GM11168 (cell line): ENCODE results near the gene GGTA1.
"Not testable (repeated sequence)": the region's sequence is repeated elsewhere in the genome, so short reads cannot be mapped to it uniquely, and the experiment has no call there.

ENCODE experiments used
- in situ Hi-C: fragments of 300-500 bp; cut with MboI; formaldehyde crosslinking; loops from one replicate; pipeline ENCODE4 v1.12.0; 2022; ENCODE audit warnings: low sequenced_read_pairs; ENCODE audit not compliant: unreplicated experiment

Gene GGTA1

GRCh38 chr9:121463026-121463807 is 36.4 kb downstream of the GGTA1 start:
- in situ Hi-C loops: no loop called here

DNA sequence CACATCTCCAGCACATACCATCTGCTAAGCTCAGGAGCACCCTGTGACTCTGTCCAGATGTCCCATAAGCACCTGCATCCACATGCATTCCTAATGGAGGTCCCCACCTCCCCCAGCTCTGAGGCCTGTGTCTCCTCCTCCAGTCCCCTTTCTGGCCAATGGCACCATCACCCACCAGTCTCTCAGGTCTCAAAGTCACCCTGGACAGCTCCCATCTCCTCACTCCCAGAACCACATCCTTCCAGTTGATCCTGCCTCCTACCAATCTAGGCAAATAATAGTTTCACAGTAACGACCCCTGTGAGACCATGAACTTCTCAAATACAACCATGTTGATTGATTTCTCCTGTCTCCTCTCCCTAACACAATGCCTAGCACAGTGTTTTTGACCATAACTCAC is 40.1 kb downstream of the GGTA1 start:
- in situ Hi-C loops: no loop called here

- in situ Hi-C loops: not testable (repeated sequence)
These were observed 41.2 kb downstream of the GGTA1 start for GRCh38 chr9:121458449-121458848.

DNA sequence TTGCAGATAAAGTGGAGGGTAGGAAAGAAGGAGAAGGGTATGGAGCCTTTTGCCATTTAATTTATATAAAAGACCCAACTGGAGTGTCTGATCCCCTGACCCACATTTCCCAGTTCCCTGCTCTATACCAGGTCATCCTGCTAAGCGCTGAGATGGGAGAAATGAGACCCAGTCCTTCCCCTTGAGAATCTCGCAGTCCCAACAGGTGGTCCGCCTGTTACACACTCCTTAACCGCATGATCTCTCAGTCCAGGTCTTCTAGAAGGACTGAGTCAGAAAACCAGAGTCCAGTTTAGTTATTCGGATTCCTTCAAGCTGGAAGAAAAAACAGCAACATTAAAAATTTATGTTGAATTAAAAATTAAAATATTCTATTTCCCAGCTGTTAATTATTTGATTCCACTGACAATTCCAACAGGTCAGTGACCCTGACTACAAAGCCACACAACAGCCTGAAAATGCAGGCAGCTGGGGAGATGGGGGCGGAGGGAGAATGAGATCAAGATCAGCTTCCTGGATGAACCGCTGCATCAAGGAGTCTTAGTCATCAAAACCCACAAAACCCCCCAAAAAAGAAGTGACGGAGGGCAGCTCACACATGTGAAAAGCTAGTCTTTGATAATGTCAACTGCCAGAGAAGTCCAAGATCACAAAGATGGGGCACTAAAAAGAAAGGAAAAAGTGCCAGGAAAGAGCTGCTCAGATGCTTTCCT is 44.0 kb downstream of the GGTA1 start:
- in situ Hi-C loops: no loop called here

DNA sequence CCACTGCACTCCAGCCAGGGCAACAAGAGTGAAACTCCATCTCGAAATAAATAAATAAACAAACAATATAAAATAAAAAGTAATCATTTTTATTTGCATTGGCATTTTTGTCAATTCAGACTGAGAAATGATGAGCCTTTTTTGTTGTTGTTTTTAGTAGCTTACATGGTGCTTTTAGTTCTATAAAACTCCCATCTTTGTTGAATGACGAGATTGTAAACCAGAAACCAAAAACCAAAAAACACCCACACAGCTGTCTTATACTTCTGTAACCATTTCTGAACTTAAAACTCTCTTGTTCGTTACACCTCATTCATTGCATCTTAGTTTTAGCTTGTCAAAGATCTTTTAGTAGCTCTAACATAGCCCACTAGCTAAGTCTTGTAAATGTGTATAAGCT is 44.7 kb downstream of the GGTA1 start:
- in situ Hi-C loops: no loop called here

GRCh38 chr9:121453232-121453892 is 46.3 kb downstream of the GGTA1 start:
- in situ Hi-C loops: no loop called here

- in situ Hi-C loops: no loop called here
These were observed 47.6 kb downstream of the GGTA1 start for GRCh38 chr9:121452085-121452484.

GRCh38 chr9:121451586-121451985 is 48.1 kb downstream of the GGTA1 start:
- in situ Hi-C loops: no loop called here

- in situ Hi-C loops: no loop called here
These were observed 49.4 kb downstream of the GGTA1 start for GRCh38 chr9:121450241-121450640.

- in situ Hi-C loops: no loop called here
These were observed 49.9 kb downstream of the GGTA1 start for GRCh38 chr9:121449786-121450185.

DNA sequence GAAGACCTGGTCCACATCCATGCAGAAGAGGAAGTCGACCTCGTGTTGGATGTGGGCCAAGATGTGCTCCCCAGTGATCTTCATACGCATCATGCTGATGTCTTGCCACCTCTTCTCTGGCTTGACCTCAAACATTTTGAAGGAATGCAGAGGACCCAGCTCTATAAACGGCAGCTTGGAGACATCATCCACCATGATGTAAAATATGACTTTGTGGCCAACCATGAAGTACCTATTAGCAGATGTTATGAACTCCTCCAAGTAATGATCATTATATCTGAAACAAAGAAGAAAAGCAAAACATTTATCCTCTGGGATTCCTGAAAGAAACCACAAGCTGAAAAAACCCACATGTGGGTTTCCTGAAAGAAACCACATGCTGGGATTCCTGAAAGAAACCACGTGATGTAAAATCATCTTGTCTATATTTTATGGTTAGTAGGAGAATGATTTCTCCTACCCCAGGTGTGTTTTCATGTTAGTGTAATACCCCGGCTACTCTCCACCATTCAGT is 52.3 kb downstream of the GGTA1 start:
- in situ Hi-C loops: no loop called here

DNA sequence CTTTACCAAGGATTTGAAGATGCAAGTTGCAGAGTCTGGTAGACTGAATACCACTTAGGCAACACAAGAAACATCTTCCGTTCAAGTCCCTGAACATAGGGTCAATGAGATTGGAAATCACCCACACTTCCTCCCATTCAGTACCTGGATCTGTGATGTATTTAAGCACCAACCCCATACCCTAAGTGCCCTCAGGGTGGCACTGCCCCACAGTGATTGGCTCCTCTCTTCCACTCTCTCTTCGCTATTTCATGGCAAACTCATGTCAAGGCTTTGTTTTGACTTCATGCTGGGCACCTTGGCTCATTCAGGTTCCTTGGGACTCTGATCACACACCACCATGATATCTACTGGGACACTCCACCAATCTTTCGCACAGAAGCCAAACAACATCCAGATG is 53.7 kb downstream of the GGTA1 start:
- in situ Hi-C loops: no loop called here

- in situ Hi-C loops: no loop called here
These were observed 55.7 kb downstream of the GGTA1 start for GRCh38 chr9:121443981-121444380.

DNA sequence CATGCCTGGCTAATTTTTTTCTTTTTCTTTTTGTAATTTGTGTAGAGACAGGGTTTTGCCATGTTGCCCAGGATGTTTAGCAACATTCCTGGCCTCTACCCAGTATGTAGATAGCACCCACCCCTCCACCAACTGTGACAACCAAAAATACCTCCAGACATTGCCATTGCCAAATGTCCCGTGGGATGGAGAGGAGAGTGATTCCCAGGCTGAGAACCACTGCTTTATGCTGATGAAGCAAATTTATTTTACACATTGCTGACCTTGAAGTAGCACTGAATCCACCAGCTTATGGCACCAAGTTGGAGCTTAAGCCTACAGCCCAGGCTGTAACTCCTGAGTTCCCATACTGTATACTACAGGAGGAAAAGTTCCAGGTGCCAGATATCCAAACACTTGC is 58.5 kb downstream of the GGTA1 start:
- in situ Hi-C loops: no loop called here

DNA sequence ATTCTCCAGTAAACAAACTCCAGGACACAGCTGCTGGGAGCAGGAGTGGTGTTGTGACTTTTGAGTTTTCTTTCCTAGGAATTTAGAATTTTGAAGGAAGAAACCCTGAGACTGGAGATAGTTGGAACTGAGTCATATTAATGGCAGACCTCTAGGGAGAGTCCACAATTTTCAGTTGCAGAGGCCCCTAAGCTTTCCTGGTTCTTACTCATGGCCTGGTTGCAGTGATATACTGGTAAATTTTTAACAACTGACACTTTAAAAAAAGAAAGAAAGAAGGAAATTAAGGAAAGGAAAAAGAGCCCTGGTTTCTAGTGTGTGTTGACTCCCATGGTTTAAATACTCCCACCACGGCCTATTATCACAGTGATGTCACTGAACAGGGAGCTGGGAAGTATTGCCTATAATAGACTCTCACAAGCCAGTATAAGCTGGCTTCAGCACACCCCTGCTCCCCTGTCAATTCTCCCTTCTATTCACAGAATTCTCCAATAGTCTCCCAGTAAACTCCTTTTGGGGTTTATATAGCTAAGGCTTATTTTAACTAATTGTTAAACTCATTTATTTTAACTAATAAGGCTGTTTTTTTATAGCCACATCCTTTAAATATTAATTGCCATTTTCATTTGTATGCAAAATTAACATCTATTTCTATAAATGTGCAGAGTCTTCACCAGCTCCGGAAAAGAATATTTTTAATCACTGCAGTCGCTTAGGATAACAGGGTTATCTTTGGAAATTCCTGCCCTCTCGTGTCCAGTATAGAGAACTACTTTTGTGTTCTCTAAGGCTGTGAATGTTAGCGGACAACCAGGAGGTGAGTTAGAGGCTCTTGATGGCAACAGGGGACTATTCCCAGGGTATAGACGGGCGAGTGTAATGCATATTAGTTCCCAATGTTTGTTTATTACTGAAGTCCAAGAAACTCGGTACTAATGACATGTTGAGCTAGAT is 59.7 kb downstream of the GGTA1 start:
- in situ Hi-C loops: no loop called here

DNA sequence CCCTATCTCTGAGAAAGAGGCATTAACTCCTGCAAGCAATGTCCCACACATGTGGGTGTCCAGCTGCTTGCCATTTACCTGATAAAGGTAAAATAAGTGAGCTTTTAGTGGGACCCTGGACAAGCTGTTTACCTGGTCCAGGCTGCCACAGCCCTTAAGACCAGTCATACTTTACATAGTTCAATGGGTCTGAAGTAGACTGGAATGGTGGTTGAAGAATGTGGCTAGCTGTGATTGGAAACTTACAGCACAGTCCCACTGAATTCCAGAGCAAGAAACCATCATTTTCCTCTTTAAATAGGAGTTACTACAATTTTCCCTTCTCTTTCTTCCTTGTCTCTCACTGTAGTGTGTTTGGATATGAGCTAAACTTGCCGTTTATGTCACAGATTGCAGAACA is 60.6 kb downstream of the GGTA1 start:
- in situ Hi-C loops: no loop called here

- in situ Hi-C loops: no loop called here
These were observed 61.8 kb downstream of the GGTA1 start for GRCh38 chr9:121437891-121438290.

DNA sequence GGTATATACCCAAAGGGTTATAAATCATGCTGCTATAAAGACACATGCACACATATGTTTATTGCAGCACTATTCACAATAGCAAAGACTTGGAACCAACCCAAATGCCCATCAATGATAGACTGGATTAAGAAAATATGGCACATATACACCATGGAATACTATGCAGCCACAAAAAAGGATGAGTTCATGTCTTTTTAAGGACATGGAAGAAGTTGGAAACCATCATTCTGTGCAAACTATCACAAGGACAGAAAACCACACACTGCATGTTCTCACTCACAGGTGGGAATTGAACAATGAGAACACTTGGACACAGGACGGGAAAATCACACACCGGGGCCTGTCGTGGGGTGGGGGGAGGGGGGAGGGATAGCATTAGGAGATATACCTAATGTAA is 62.6 kb downstream of the GGTA1 start:
- in situ Hi-C loops: not testable (repeated sequence)

GRCh38 chr9:121434969-121435368 is 64.7 kb downstream of the GGTA1 start:
- in situ Hi-C loops: no loop called here

DNA sequence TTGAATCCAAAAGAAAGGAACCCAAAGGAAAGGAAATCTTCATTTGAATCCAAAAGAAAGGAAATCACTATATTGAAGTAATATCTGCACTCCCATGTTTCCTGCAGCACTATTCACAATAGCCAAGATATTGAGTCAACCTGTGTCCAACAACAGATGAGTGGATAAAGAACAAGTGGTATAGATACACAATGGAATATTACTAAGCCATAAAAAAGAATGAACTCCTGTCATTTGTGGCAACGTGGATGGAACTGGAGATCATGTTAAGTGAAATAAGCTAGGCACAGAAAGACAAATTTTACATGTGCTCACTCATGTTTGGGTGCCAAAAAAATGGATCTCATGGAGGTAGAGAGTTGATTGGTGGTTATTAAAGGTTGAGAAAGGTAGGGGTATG is 71.7 kb downstream of the GGTA1 start:
- in situ Hi-C loops: no loop called here
